GM19035 (cell line): ENCODE results near the gene UNKL.
"Not testable (repeated sequence)": the region's sequence is repeated elsewhere in the genome, so short reads cannot be mapped to it uniquely, and the experiment has no call there.

Experiments used
- ATAC-seq: cut with Tn5 transposase; IDR thresholded peaks from one replicate; pipeline ENCODE4 v1.9.1; 2021; ENCODE audit not compliant: unreplicated experiment

UNKL gene

GRCh38 chr16:1445518-1446203, 31.2 kb upstream of the UNKL start:
- no peak for ATAC-seq

GRCh38 chr16:1444730-1445517, 30.4 kb upstream of the UNKL start:
- ATAC-seq = no peak

GRCh38 chr16:1443980-1444729, 29.7 kb upstream of the UNKL start, which contains the start of gene CCDC154:
Gene CCDC154, minus strand, starts transcription at chr16:1444556. Its CDS starts 234 bp downstream, at chr16:1444322.
- no peak for ATAC-seq

GRCh38 chr16:1443403-1443973, 29.0 kb upstream of the UNKL start:
- no peak for ATAC-seq

- ATAC-seq = no peak
Measured at GRCh38 chr16:1442697-1443096, 28.2 kb upstream of the UNKL start.

GRCh38 chr16:1441391-1441829, 26.9 kb upstream of the UNKL start:
- ATAC-seq = no peak

GRCh38 chr16:1439699-1440074, 25.2 kb upstream of the UNKL start:
- ATAC-seq = not testable (repeated sequence)

GRCh38 chr16:1439058-1439698, 24.7 kb upstream of the UNKL start:
- ATAC-seq = no peak

GRCh38 chr16:1438229-1439057, 23.9 kb upstream of the UNKL start:
- ATAC-seq = no peak

GRCh38 chr16:1437606-1438005, 23.1 kb upstream of the UNKL start:
- no peak for ATAC-seq

GRCh38 chr16:1436731-1437355, 22.3 kb upstream of the UNKL start:
- ATAC-seq = no peak

GRCh38 chr16:1435921-1436697, 21.6 kb upstream of the UNKL start:
- ATAC-seq = no peak

GRCh38 chr16:1434644-1435592, 20.4 kb upstream of the UNKL start:
- no peak for ATAC-seq

- no peak for ATAC-seq
Measured at GRCh38 chr16:1433756-1434155, 19.3 kb upstream of the UNKL start.

GRCh38 chr16:1433263-1433560, 18.7 kb upstream of the UNKL start:
- no peak for ATAC-seq

GRCh38 chr16:1432388-1433262, 18.1 kb upstream of the UNKL start:
- ATAC-seq = no peak
